Activated B cell treated with CpG ODN at 0.5 μM for 24 hours (primary cell): Measurements from ENCODE around the gene COL13A1. TPM values are rescaled to one million over a fixed set of nuclear protein-coding genes. Genes with fewer than 3 reads are reported as not detected.

Experiments
- ATAC-seq: fragments of 200-7000 bp; cut with Tn5 transposase; one replicate; pipeline ENCODE4 v1.10.0; 2021; ENCODE audit warnings: low read depth, mild to moderate bottlenecking, moderate library complexity
- CTCF ChIA-PET: fragments of 350-600 bp; sonication (Branson Sonifier 250); formaldehyde crosslinking; loops from one replicate; lab custom pipeline; 2021; ENCODE audit warnings: antibody characterized with exemption; lab: Charles Lee
- POLR2A ChIA-PET: fragments of 350-600 bp; sonication (Branson Sonifier 250); formaldehyde crosslinking; loops from one replicate; lab custom pipeline; 2021; ENCODE audit warnings: antibody characterized with exemption; lab: Charles Lee
- DNase-seq: peaks from one replicate; pipeline ENCODE4 v3.0.0; 2022
- H3K27ac Mint-ChIP-seq: one replicate; pipeline ENCODE4 v1.8.0; 2020; ENCODE audit warnings: mixed read lengths
- H3K27me3 Mint-ChIP-seq: one replicate; pipeline ENCODE4 v1.8.0; 2021; ENCODE audit warnings: mixed read lengths
- H3K36me3 Mint-ChIP-seq: one replicate; pipeline ENCODE4 v1.8.0; 2021; ENCODE audit warnings: low read depth, mixed read lengths
- H3K4me1 Mint-ChIP-seq: one replicate; pipeline ENCODE4 v1.8.0; 2021; ENCODE audit warnings: mixed read lengths
- H3K4me3 Mint-ChIP-seq: one replicate; pipeline ENCODE4 v1.8.0; 2020; ENCODE audit warnings: mild to moderate bottlenecking, mixed read lengths
- H3K9me3 Mint-ChIP-seq: one replicate; pipeline ENCODE4 v1.8.0; 2020; ENCODE audit warnings: mixed read lengths
- CTCF ChIP-seq: fragments of 200-600 bp; IDR thresholded peaks from one replicate; pipeline ENCODE4 v1.8.0; 2022; ENCODE audit warnings: antibody characterized with exemption, mild to moderate bottlenecking
- intact Hi-C: fragments of 100-400 bp; cut with micrococcal nuclease; formaldehyde crosslinking; loops from one replicate; pipeline ENCODE4 v1.15.1; 2024
- total RNA-seq: library from RNA; stranded (reverse); gene quantifications from 2 replicates; pipeline ENCODE4 v1.2.3, GENCODE V29; 2022

The COL13A1 gene
- total RNA-seq, 1 donor from 2014 or later: not detected

- Mint-ChIP-seq H3K27ac (no peak overlapping the region), H3K4me3 (no peak overlapping the region)
- POLR2A ChIA-PET: no interaction called here
These were observed 198.6 kb downstream of the COL13A1 start for GRCh38 chr10:70000262-70000661.

GRCh38 chr10:70007116-70007820 is 205.6 kb downstream of the COL13A1 start:
- DNase-seq: no peak
- Mint-ChIP-seq H3K9me3 (peaks cover 8% of the 10 kb centered on the region), H3K4me1 (no peaks in the 10 kb centered on the region), H3K27ac (no peak overlapping the region), H3K36me3 (no peaks in the 10 kb centered on the region), H3K4me3 (no peak overlapping the region), H3K27me3 (peaks cover 45% of the 10 kb centered on the region)
- TF ChIP-seq CTCF: no peak
- intact Hi-C loops: no loop called here
- no peak for ATAC-seq
- CTCF ChIA-PET: no interaction called here
- POLR2A ChIA-PET: no interaction called here

More at GRCh38 chr10:70000262-70000661, 198.6 kb downstream of the COL13A1 start:
- TF ChIP-seq CTCF: no peak
- Mint-ChIP-seq H3K27me3 (peaks cover 22% of the 10 kb centered on the region), H3K9me3 (peaks cover 6% of the 10 kb centered on the region), H3K36me3 (no peaks in the 10 kb centered on the region), H3K4me1 (no peaks in the 10 kb centered on the region)
- ATAC-seq (no peak), DNase-seq (no peak)
- intact Hi-C loops: no loop called here
- CTCF ChIA-PET: interaction anchor here (0.7 kb wide), 1 partner anchor 128 kb away, joined by 3 read pairs; no protein-coding TSS in a partner anchor

Other genes starting within 250 kb of the COL13A1 start
- 0.38 and 0.66 TPM in 2 replicates for gene NEUROG3, start 228.5 kb upstream of the COL13A1 start, total RNA-seq
- gene FAM241B, start 171.7 kb upstream of the COL13A1 start, total RNA-seq: 1.00 and 1.8 TPM in 2 replicates